Measurements from ENCODE around the gene DHRS13. TPM values are rescaled to one million over a fixed set of nuclear protein-coding genes. Genes with fewer than 3 reads are reported as not detected.
"Not testable (repeated sequence)": the region's sequence is repeated elsewhere in the genome, so short reads cannot be mapped to it uniquely, and the experiment has no call there.

Gene DHRS13
- total RNA-seq, 1 donor from 2014 or later = 16.5 TPM

DNA sequence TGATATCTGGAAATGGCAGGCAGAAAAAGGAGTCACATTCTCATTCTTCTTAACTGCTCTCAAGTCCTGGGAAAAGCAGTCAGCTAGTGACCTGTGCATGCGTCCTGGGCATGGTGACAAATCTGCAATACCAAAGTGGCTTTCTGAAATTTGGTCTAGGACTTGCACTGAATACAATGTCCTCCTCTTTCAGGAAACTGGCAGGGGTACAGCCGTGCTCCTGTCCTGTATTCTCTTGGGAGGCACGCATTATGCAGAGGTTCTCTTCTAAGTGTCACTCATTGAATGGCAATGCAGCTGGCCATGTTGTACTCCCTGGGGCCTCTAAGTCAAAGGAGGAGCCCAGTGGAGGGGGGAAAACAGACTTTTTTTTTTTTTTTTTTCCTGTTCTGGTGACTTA, 37.8 kb upstream of the DHRS13 start:
- Histone ChIP-seq H3K27me3 (no peaks in the 10 kb centered on the region), H3K36me3 (no peaks in the 10 kb centered on the region), H3K27ac (no peak overlapping the region), H3K4me3 (no peak overlapping the region), H3K9me3 (no peaks in the 10 kb centered on the region), H3K4me1 (peaks cover 12 to 47% of the 10 kb centered on the region in 2 donors)
- intact Hi-C loops (cut with DNase I) = no loop called here
- DNase-seq (ENCODE audit: low spot score in 2 of 2) = no peak
- TF ChIP-seq CTCF (IDR thresholded peaks at IDR 0.05) = no peak

DNA sequence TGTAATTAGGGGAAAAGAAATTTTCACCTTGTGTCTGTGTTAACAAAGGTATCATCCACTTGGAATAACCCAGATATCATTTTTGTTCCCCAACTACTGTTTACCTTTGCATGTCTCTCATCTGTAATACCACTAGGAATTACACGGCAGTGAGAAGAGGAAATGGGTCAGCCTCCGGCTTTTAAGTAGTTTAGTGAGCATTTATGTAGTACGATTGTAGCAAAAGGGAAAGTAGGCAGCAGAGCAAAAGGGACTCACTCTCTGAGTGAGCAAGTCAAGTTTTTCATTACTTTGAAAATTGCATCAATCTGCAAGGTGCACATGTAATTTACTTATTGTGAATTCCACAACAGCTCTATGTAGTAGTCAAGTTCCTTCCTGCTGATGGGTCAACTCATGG, 37.3 kb upstream of the DHRS13 start:
- Histone ChIP-seq H3K4me1 (peaks cover 7 to 44% of the 10 kb centered on the region in 2 donors), H3K27ac (no peak overlapping the region), H3K9me3 (no peaks in the 10 kb centered on the region), H3K36me3 (no peaks in the 10 kb centered on the region), H3K4me3 (no peak overlapping the region), H3K27me3 (no peaks in the 10 kb centered on the region)
- DNase-seq (ENCODE audit: low spot score in 2 of 2) = no peak
- TF ChIP-seq CTCF (IDR thresholded peaks at IDR 0.05) = no peak
- intact Hi-C loops (cut with DNase I) = no loop called here

GRCh38 chr17:28938552-28938951, 35.7 kb upstream of the DHRS13 start:
- Histone ChIP-seq H3K36me3 (no peaks in the 10 kb centered on the region), H3K4me3 (no peak overlapping the region), H3K27me3 (no peaks in the 10 kb centered on the region), H3K9me3 (no peaks in the 10 kb centered on the region), H3K4me1 (peaks cover 7 to 35% of the 10 kb centered on the region in 2 donors), H3K27ac (no peak overlapping the region)
- TF ChIP-seq CTCF (IDR thresholded peaks at IDR 0.05) = no peak
- DNase-seq (ENCODE audit: low spot score in 2 of 2) = no peak
- intact Hi-C loops (cut with DNase I) = no loop called here

DNA sequence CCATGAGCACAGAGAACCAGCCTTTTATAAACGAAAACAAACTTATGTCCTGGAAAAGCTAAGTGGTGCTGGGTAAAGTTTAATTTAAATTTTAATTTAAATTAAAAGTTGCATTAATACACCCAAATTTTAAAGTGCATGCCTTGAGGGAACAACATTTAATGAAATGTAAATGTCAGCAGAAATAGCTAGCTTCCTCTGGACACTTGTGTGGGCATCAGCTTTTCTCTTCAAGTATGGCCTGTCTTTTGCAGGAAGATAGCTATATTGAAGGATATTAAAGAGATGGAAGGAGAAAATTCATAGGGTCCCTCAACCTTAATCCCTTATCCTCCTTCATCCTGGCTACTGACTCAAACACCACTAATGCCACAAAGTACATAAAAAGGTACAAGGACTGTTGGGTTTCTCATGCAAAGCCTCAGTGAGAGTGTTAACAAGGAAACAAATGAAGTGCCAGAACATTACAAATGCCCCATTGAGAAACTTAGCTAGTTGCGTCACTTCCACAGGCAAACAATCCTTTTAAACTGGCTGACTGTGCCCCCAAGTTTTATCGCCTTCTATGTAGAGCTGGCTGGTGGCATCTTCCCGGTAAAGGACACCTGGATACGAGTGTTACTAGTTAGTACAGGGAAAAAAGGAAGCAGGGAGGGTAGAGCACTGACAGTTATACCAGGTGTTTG, 34.3 kb upstream of the DHRS13 start:
- no peak for TF ChIP-seq CTCF (IDR thresholded peaks at IDR 0.05)
- H3K4me1 ChIP-seq = peaks cover 7 to 35% of the 10 kb centered on the region in 2 donors
- no peak overlapping the region for H3K4me3 ChIP-seq
- no peaks in the 10 kb centered on the region for H3K36me3 ChIP-seq
- intact Hi-C loops (cut with DNase I) = no loop called here
- DNase-seq (ENCODE audit: low spot score in 2 of 2) = no peak
- no peak overlapping the region for H3K27ac ChIP-seq
- H3K9me3 ChIP-seq = no peaks in the 10 kb centered on the region
- H3K27me3 ChIP-seq = no peaks in the 10 kb centered on the region

DNA sequence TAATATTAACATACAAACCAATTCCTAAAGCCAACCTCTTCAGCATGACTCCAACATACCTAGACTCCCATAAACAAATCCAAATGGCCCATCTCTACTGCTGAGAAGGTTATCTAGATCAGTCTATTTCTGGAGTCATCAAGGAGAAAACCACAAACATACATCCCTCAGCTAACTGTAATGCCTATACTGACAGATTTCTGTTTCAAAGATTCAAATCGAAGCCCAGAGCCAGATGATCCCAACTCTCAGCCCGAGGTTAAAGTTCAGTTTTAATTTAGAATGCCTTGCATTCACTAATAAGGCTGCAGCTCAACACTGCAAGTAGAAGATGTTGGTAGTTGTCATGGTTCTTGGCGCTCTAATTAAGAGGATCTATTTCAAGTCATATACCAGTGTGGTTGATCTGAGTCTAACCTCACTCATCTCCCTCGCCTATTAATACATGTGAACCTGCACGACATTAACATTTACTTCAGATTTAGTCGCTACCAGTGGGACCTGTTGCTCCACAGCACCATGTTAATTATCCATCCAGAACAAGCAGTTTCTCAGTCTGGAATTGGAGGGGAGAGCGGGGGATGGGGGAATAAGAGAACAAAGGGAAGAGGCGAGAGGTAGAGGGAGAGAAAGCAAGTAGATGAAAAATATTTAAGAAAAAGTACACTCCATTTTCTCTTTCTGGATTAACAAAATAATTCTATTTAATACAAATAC, 33.0 kb upstream of the DHRS13 start:
- Histone ChIP-seq H3K4me3 (no peak overlapping the region), H3K36me3 (no peaks in the 10 kb centered on the region), H3K27me3 (no peaks in the 10 kb centered on the region), H3K27ac (no peak overlapping the region), H3K9me3 (no peaks in the 10 kb centered on the region), H3K4me1 (peaks cover 7 to 30% of the 10 kb centered on the region in 2 donors)
- TF ChIP-seq CTCF (IDR thresholded peaks at IDR 0.05) = no peak
- intact Hi-C loops (cut with DNase I) = no loop called here
- DNase-seq (ENCODE audit: low spot score in 2 of 2) = no peak

- DNase-seq (ENCODE audit: low spot score in 2 of 2); H3K27ac ChIP-seq; H3K9me3 ChIP-seq; H3K27me3 ChIP-seq; H3K4me3 ChIP-seq; intact Hi-C loops (cut with DNase I); H3K36me3 ChIP-seq: not testable (repeated sequence)
- H3K4me1 ChIP-seq = peaks cover 7 to 22% of the 10 kb centered on the region in 2 donors
Measured at GRCh38 chr17:28934508-28934907, 31.6 kb upstream of the DHRS13 start.
